Ascending aorta (tissue), 2 donors: Measurements from ENCODE around the gene BPGM. TPM values are rescaled to one million over a fixed set of nuclear protein-coding genes. Genes with fewer than 3 reads are reported as not detected.

Experiments
- DNase-seq, 2 donors: peaks; one replicate each; pipeline ENCODE4 v3.0.0-alpha.2; 2019; ENCODE audit warnings: low spot score in 2 of 2
- H3K27ac ChIP-seq, 2 donors: fragments of 200-600 bp; sonication (generic); one replicate each; pipeline ENCODE4 v1.5.1; 2016 to 2017; ENCODE audit warnings: mild to moderate bottlenecking in 1 of 2
- H3K27me3 ChIP-seq: fragments of 200-600 bp; sonication (generic); one replicate; pipeline ENCODE4 v1.5.1; 2017
- H3K36me3 ChIP-seq, 2 donors: fragments of 200-600 bp; sonication (generic); one replicate each; pipeline ENCODE4 v1.5.1; 2016
- H3K4me1 ChIP-seq, 2 donors: fragments of 200-600 bp; sonication (generic); one replicate each; pipeline ENCODE4 v1.5.1; 2016 to 2017; ENCODE audit warnings: mild to moderate bottlenecking in 1 of 2
- H3K4me3 ChIP-seq, 2 donors: fragments of 200-600 bp; sonication (generic); one replicate each; pipeline ENCODE4 v1.5.1; 2016 to 2017; ENCODE audit warnings: mild to moderate bottlenecking in 1 of 2
- H3K9me3 ChIP-seq, 2 donors: fragments of 200-600 bp; sonication (generic); one replicate each; pipeline ENCODE4 v1.5.1; 2016
- intact Hi-C: fragments of 100-400 bp; cut with DNase I; formaldehyde crosslinking; loops from one replicate; pipeline ENCODE4 v1.15.1; 2023
- total RNA-seq: library from RNA; depleted of rRNA; stranded (reverse); fragments of >200 nt; gene quantifications from one replicate; pipeline ENCODE4 v1.1.0, GENCODE V29; 2016
- TF ChIP-seq, protein P1 (sequence below), 3 experiments: fragments of 200-600 bp in 2 of 3; fragments of 450-650 bp in 1 of 3; sonication (generic) in 2 of 3; IDR thresholded peaks; one replicate each; pipeline ENCODE4 v1.5.1; 2016 to 2019; ENCODE audit warnings: antibody characterized with exemption in 3 of 3, mild to moderate bottlenecking in 1 of 3, moderate library complexity in 1 of 3

Gene BPGM
- total RNA-seq, 1 donor from 2014 or later, result 19.2 TPM

DNA sequence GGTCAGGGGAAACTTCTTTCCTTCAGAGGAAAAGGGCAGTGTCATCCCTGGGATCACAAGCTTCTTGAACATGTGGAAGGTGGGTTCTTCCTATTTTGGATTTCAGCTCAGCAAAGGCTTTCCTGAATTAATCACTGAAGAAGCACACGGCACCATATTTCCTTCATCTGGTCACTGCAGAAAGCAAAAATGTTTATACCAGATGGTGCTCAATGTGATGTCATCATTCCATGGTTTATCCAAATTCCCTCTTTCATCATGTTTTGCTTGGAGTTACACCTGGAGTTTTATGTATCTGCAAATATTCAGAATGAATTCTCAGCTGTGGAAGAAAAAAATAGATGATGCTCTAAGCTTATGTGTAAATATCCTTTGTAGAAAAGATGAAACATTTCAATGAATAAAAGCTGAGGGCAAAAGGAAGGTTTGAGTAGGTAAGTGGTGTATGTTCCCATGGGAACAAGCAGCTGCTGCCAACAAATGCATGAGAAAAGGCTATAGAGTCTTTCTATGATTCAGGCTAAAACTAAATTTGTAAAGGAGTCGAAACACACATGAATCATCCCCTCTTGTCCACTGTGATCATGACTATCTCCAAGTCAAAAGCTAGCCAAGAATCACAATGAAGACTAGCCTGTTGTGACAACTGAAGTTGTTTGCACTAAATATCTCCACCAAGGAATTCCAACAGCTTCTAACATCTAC lies 26.9 kb upstream of the BPGM start:
- no peaks in the 10 kb centered on the region for H3K9me3 ChIP-seq
- H3K4me3 ChIP-seq, result no peak overlapping the region
- TF ChIP-seq, protein P1, sequence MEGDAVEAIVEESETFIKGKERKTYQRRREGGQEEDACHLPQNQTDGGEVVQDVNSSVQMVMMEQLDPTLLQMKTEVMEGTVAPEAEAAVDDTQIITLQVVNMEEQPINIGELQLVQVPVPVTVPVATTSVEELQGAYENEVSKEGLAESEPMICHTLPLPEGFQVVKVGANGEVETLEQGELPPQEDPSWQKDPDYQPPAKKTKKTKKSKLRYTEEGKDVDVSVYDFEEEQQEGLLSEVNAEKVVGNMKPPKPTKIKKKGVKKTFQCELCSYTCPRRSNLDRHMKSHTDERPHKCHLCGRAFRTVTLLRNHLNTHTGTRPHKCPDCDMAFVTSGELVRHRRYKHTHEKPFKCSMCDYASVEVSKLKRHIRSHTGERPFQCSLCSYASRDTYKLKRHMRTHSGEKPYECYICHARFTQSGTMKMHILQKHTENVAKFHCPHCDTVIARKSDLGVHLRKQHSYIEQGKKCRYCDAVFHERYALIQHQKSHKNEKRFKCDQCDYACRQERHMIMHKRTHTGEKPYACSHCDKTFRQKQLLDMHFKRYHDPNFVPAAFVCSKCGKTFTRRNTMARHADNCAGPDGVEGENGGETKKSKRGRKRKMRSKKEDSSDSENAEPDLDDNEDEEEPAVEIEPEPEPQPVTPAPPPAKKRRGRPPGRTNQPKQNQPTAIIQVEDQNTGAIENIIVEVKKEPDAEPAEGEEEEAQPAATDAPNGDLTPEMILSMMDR (IDR thresholded peaks at IDR 0.05), result no peak
- H3K36me3 ChIP-seq, result no peaks in the 10 kb centered on the region
- intact Hi-C loops, result no loop called here
- DNase-seq, result no peak
- no peaks in the 10 kb centered on the region for H3K27me3 ChIP-seq
- no peak overlapping the region for H3K27ac ChIP-seq
- no peaks in the 10 kb centered on the region for H3K4me1 ChIP-seq

DNA sequence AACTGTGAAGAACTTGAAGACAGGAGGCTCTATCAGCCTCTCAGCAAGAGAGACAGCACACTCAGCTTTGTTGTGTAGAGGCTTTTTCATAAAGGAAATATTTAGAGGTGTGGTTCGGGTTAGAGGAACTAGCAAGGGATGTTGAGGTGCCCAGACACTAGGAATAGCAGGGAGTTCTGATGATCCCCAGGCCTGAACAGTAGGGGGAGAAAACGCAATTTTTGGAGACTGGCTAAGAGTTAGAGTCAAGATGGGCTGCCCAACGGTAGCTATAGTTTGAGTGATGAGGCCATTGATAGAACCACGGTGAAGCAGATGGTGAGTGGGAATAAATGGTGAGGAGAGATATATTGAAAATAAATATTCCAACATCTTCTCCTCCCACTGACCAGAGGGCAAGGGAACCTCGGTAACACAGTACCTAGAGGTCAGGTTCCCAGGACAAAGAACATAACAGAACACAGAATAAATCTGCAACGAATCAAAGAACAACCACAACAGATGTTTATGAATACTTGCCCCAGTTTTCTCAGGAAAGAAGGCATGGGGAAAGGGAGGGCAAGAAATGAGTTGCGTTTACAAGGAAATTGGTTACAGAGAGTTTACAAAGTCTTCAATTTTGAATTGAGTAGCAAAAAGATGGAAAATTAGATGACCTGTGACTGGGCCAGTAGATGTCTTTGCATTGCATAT lies 24.2 kb upstream of the BPGM start:
- intact Hi-C loops, result no loop called here
- TF ChIP-seq, protein P1 (IDR thresholded peaks at IDR 0.05), result no peak
- no peaks in the 10 kb centered on the region for H3K36me3 ChIP-seq
- no peak overlapping the region for H3K27ac ChIP-seq
- no peaks in the 10 kb centered on the region for H3K27me3 ChIP-seq
- DNase-seq, result no peak
- no peaks in the 10 kb centered on the region for H3K9me3 ChIP-seq
- no peak overlapping the region for H3K4me3 ChIP-seq
- no peaks in the 10 kb centered on the region for H3K4me1 ChIP-seq

DNA sequence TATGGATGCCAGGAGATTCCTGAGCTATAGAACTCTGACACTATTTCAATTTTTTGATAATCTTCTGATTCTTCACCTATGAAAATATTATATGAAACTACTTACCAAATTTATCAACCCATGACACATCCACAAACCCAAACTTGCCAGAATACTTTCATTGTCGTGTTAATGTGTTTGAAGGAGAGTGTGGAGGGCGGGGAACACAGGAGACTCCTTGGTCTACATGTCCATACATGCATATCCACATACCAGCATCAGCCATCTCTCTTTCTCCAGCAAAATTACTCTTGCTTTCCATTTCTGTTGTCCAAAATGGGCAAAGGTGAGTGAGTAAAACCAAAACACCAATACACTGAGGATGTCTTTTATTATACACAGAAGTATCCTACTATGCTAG lies 23.5 kb upstream of the BPGM start:
- TF ChIP-seq, protein P1 (IDR thresholded peaks at IDR 0.05), result no peak
- intact Hi-C loops, result no loop called here
- no peak for DNase-seq
- H3K27ac ChIP-seq, result no peak overlapping the region
- H3K9me3 ChIP-seq, result no peaks in the 10 kb centered on the region
- H3K36me3 ChIP-seq, result no peaks in the 10 kb centered on the region
- no peaks in the 10 kb centered on the region for H3K4me1 ChIP-seq
- no peak overlapping the region for H3K4me3 ChIP-seq
- no peaks in the 10 kb centered on the region for H3K27me3 ChIP-seq

DNA sequence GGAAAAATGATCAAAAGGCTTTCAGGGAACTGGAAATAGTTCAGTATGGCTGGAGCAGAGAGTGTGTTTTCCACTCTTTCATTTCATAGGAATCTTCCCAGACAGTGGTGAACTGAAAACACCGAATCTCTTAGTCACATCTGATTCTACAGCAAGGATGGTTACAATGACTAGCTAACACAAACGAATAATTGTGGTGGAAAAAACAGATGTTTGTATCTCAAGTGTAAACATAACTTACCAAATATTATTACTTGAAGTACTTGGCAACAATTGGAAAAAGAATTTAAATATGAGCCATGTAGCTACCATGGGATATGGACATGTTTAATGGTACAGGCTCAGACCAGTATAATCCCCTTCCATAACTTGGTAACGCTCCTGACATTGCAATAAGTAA lies 21.1 kb upstream of the BPGM start:
- Histone ChIP-seq H3K4me3 (no peak overlapping the region), H3K27ac (no peak overlapping the region), H3K9me3 (no peaks in the 10 kb centered on the region), H3K36me3 (no peaks in the 10 kb centered on the region), H3K4me1 (no peaks in the 10 kb centered on the region), H3K27me3 (no peaks in the 10 kb centered on the region)
- intact Hi-C loops, result no loop called here
- TF ChIP-seq, protein P1 (IDR thresholded peaks at IDR 0.05), result no peak
- DNase-seq, result no peak

DNA sequence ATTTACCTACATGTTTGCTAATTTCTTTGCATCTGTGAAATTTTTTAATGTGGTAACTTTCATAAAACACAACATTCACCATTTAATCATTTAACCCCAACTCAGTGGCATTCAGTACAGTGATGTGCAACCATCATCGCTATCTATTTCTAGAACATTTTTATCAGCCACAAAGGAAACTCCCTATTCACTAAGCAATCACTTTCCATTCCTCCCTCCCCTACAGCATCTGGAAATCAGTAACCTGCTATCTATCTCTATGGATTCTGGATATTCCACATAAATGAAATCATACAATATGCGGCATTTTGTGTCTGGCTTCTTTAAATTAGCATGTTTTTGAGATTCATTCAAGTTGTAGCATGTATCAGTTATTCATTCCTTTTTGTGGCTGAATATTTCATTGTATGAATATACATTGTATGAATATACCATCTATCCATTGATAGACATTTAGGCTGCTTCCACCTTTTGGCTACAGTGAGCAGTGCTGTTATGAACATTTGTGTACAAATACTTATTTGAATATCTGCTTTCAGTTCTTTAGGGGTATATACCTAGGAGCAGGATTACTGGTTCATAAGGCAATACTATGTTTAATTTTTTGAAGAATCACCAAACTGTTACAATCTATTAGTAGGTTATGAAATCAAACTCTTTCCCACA lies 19.4 kb upstream of the BPGM start:
- TF ChIP-seq, protein P1 (IDR thresholded peaks at IDR 0.05), result no peak
- no peaks in the 10 kb centered on the region for H3K27me3 ChIP-seq
- no peak overlapping the region for H3K4me3 ChIP-seq
- DNase-seq, result no peak
- no peak overlapping the region for H3K27ac ChIP-seq
- intact Hi-C loops, result no loop called here
- H3K36me3 ChIP-seq, result no peaks in the 10 kb centered on the region
- no peaks in the 10 kb centered on the region for H3K4me1 ChIP-seq
- no peaks in the 10 kb centered on the region for H3K9me3 ChIP-seq
